Transverse colon (tissue), 4 donors: ENCODE data around the gene S100A14.

Experiments used
- EP300 ChIP-seq: sonication (generic); formaldehyde crosslinking; IDR thresholded peaks from one replicate; pipeline ENCODE4 v1.6.1; 2017; ENCODE audit warnings: antibody characterized with exemption, low read depth
- POLR2A ChIP-seq: fragments of 450-650 bp; IDR thresholded peaks from one replicate; pipeline ENCODE4 v1.6.1; 2016; ENCODE audit warnings: antibody characterized with exemption, mild to moderate bottlenecking, moderate library complexity
- POLR2AphosphoS5 ChIP-seq, 3 donors: sonication (generic); formaldehyde crosslinking; IDR thresholded peaks; one replicate each; pipeline ENCODE4 v1.6.1; 2016; ENCODE audit warnings: antibody characterized with exemption in 3 of 3
- TF ChIP-seq, protein P1 (sequence below), 5 experiments: fragments of 200-600 bp in 3 of 5; fragments of 450-650 bp in 2 of 5; sonication (generic) in 3 of 5; IDR thresholded peaks; 1 replicate in 2 of 5; 2 replicates in 3 of 5; pipeline ENCODE4 v1.5.1; 2016 to 2017; ENCODE audit warnings: antibody characterized with exemption in 5 of 5, inconsistent platforms in 3 of 5, mild to moderate bottlenecking in 2 of 5, moderate library complexity in 1 of 5

DNA sequence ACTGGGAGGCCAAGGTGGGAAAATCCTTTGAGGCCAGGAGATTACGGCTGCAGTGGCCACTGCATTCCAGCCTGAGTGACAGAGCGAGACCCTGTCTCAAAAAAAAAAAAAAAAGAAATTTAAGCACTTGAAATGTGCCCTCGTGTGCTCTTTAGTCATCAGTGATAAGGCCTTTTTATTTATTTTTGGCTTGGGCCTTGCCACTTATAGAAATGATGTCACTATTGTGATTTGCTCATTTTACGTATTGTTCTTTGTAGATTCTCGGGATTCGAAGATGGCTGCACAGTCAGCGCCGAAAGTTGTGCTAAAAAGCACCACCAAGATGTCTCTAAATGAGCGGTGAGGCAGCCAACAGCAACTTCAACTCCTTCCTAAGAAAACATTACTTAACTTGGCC, 20.2 kb upstream of the S100A14 start:
- TF ChIP-seq POLR2A = no peak
- TF ChIP-seq, protein P1, sequence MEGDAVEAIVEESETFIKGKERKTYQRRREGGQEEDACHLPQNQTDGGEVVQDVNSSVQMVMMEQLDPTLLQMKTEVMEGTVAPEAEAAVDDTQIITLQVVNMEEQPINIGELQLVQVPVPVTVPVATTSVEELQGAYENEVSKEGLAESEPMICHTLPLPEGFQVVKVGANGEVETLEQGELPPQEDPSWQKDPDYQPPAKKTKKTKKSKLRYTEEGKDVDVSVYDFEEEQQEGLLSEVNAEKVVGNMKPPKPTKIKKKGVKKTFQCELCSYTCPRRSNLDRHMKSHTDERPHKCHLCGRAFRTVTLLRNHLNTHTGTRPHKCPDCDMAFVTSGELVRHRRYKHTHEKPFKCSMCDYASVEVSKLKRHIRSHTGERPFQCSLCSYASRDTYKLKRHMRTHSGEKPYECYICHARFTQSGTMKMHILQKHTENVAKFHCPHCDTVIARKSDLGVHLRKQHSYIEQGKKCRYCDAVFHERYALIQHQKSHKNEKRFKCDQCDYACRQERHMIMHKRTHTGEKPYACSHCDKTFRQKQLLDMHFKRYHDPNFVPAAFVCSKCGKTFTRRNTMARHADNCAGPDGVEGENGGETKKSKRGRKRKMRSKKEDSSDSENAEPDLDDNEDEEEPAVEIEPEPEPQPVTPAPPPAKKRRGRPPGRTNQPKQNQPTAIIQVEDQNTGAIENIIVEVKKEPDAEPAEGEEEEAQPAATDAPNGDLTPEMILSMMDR (IDR thresholded peaks at IDR 0.05) = no peak
- no peak for TF ChIP-seq POLR2AphosphoS5 (IDR thresholded peaks at IDR 0.05)
- TF ChIP-seq EP300 = no peak
